ENCODE data around the gene CTNNA2.

- TF ChIP-seq GATA3 (IDR thresholded peaks at IDR 0.05; ENCODE audit: low read depth, low read length): no peak
- no peak for TF ChIP-seq GATA2 (IDR thresholded peaks at IDR 0.05; ENCODE audit: low read depth, low read length)
These were observed 579.6 kb downstream of the CTNNA2 start for GRCh38 chr2:80092474-80092873.

All from SH-SY5Y (cell line).